HEK293T (cell line): ENCODE measurements around the gene ODF2L.

Experiments used
- CTCF ChIA-PET: fragments of 350-600 bp; formaldehyde crosslinking; extraction: SDS; loops from one replicate; lab custom pipeline; 2021; ENCODE audit warnings: antibody characterized with exemption, inconsistent platforms; lab: Yijun Ruan, JAX
- POLR2A ChIA-PET: fragments of 350-600 bp; formaldehyde crosslinking; extraction: SDS; loops from one replicate; lab custom pipeline; 2020; ENCODE audit warnings: antibody characterized with exemption, inconsistent platforms; lab: Yijun Ruan, JAX
- DNase-seq: peaks from one replicate; pipeline ENCODE4 v3.0.0; 2012; ENCODE audit warnings: mixed read lengths; ENCODE audit errors: extremely low spot score
- BHLHE40 ChIP-seq: fragments of 450-650 bp; IDR thresholded peaks from 2 replicates; pipeline ENCODE4 v1.6.1; 2016; ENCODE audit warnings: mild to moderate bottlenecking, moderate library complexity, borderline replicate concordance
- ELF4 ChIP-seq: fragments of 450-650 bp; IDR thresholded peaks from 2 replicates; pipeline ENCODE4 v1.6.1; 2017; ENCODE audit warnings: antibody characterized with exemption
- FOXA1 ChIP-seq: fragments of 450-650 bp; IDR thresholded peaks from 2 replicates; pipeline ENCODE4 v1.6.1; 2016; ENCODE audit warnings: mild to moderate bottlenecking
- FOXK2 ChIP-seq: fragments of 450-650 bp; IDR thresholded peaks from 2 replicates; pipeline ENCODE4 v1.6.1; 2016; ENCODE audit warnings: mild to moderate bottlenecking
- FOXM1 ChIP-seq: fragments of 450-650 bp; IDR thresholded peaks from 2 replicates; pipeline ENCODE4 v1.6.1; 2017; ENCODE audit warnings: mild to moderate bottlenecking, borderline replicate concordance
- HDGF ChIP-seq: fragments of 450-650 bp; IDR thresholded peaks from 2 replicates; pipeline ENCODE4 v1.6.1; 2017; ENCODE audit warnings: antibody characterized with exemption, borderline replicate concordance
- NFRKB ChIP-seq: fragments of 450-650 bp; IDR thresholded peaks from 2 replicates; pipeline ENCODE4 v1.6.1; 2016; ENCODE audit warnings: mild to moderate bottlenecking, moderate library complexity
- SP1 ChIP-seq: fragments of 450-650 bp; IDR thresholded peaks from 2 replicates; pipeline ENCODE4 v1.6.1; 2017
- SUZ12 ChIP-seq: fragments of 450-650 bp; IDR thresholded peaks from 2 replicates; pipeline ENCODE4 v1.6.1; 2016; ENCODE audit warnings: mild to moderate bottlenecking
- TARDBP ChIP-seq: fragments of 450-650 bp; IDR thresholded peaks from 2 replicates; pipeline ENCODE4 v1.6.1; 2016
- ZNF384 ChIP-seq: fragments of 450-650 bp; IDR thresholded peaks from 2 replicates; pipeline ENCODE4 v1.6.1; 2016

Gene ODF2L

DNA sequence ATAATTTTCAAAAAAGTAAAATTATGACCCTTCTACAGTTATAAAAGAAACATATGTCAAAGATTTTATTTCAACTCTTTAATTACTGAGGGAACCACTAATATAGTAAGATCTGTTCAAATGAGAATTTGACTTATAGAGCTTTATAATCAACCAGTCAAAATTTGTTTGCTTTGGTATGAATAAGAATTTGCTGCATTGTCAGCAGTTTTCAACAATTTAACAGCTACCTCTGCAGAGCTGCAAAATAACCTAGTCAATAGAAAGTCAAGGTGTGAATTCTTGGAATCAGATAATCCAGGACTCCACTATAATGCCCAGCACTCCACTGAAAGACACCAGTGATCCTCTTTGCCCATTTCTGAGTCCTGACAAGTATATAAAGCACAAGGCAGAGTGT, 78.2 kb downstream of the ODF2L start:
- POLR2A ChIA-PET: no interaction called here
- no peak for TF ChIP-seq FOXA1
- TF ChIP-seq FOXK2: no peak
- no peak for TF ChIP-seq FOXM1
- TF ChIP-seq SP1: no peak
- TF ChIP-seq SUZ12: no peak
- CTCF ChIA-PET: no interaction called here
- no peak for DNase-seq

- no peak for DNase-seq
- CTCF ChIA-PET: no interaction called here
- TF ChIP-seq FOXA1 (no peak), NFRKB (no peak), FOXK2 (no peak), ZNF384 (no peak), FOXM1 (no peak), TARDBP (no peak)
- POLR2A ChIA-PET: no interaction called here
These were observed 90.4 kb downstream of the ODF2L start for GRCh38 chr1:86305731-86306130.

- TF ChIP-seq FOXA1 (no peak), HDGF (no peak), ELF4 (no peak), BHLHE40 (no peak)
- CTCF ChIA-PET: no interaction called here
- POLR2A ChIA-PET: no interaction called here
- DNase-seq: no peak
These were observed 93.0 kb downstream of the ODF2L start for GRCh38 chr1:86303041-86303690.
